Epithelial cell of esophagus (primary cell): Measurements from ENCODE around the gene POLR3F.

Source experiments
- DNase-seq: peaks from one replicate; pipeline ENCODE4 v3.0.0; 2010; ENCODE audit warnings: low read depth
- H3K4me3 ChIP-seq: 2 replicates; pipeline ENCODE4 v1.5.1; 2011; ENCODE audit warnings: mild to moderate bottlenecking, low read length, control low read depth
- CTCF ChIP-seq: IDR thresholded peaks from 2 replicates; pipeline ENCODE4 v1.5.1; 2011; ENCODE audit warnings: low read depth, mild to moderate bottlenecking, low read length, control low read depth, inconsistent platforms; ENCODE audit not compliant: insufficient read depth; ENCODE audit errors: missing control alignments

The POLR3F gene

DNA sequence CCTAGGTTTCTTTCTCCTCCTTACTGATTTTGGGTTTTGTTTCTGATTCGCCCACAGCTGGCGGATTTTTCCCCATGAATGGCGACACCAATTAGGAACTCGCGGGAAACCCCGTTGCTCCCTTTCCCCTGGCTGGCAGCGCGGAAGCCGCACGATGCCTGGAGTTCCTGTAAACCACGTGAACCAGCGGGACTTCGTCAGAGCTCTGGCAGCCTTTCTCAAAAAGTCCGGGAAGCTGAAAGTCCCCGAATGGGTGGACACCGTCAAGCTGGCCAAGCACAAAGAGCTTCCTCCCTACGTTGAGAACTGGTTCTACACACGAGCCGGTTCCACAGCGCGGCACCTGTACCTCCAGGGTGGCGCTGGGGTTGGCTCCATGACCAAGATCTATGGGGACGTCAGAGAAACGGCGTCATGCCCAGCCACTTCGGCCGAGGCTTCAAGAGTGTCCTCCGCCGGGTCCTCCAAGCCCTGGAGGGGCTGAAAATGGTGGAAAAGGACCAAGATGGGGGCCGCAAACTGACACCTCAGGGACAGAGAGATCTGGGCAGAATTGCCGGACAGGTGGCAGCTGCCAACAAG lies 37.4 kb downstream of the POLR3F start:
- H3K4me3 ChIP-seq, result no peak overlapping the region
- TF ChIP-seq CTCF, result no peak
- no peak for DNase-seq

- no peak for TF ChIP-seq CTCF
- H3K4me3 ChIP-seq, result peak overlapping the region; percentile 66
- peak; percentile 29 for DNase-seq
Observed at GRCh38 chr20:18506744-18507143, 39.6 kb downstream of the POLR3F start.

DNA sequence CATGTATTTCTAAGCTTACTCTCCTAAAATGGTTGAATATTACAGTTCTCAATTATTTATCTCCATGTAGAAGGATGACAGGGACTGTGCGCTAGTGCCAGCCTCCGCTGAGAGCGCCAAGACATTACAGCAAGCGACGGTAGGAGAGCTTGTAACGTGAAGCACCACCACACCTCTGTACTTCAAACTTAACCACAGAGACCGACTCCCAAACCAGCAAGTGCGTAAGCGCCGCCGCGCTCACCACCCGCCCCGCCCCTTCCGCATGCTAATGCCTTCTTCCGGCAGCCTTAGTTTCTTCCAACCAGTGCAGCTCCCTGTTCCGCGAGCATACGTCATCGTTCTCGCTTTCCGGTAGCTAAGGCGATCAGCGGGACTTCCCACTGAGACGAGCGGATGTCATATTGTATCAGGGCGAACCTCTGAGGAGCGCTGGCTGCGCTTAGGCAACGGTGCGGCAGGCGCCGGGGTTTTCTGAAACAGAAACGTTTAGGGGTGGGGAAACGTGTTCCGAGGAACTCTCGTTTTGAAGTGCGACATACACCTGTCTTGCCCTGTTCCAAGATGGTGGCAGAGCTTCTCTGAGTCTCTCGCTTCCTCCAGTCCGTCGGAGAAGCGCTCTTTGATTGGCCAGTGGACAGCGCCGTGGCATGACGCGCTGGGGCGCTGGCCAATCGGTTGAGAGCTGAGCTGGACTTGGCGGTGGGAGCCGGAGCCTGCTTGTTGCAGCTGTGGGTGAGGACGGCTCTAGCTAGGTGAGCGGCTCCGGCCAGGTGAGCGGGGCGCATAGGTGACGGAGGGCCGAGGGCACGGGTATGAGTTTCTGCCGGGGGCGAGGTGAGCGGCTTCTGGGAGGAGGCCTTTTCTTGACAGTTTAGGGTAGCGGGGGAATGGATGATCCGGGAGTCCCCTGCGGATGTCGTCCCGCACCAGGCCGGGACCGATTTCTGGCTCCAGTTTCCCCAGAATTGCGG lies 40.3 kb downstream of the POLR3F start, which contains the start of gene SEC23B:
Gene SEC23B (plus strand): TSS at position 723 of the 974 bp plus-strand sequence. CDS start 2,896 bp downstream, outside the sequence.
- peak; percentile 99 for DNase-seq
- peak within 1 kb of the TSS; percentile 66 for H3K4me3 ChIP-seq
- no peak for TF ChIP-seq CTCF

GRCh38 chr20:18511571-18511970 lies 44.4 kb downstream of the POLR3F start:
- DNase-seq, result no peak
- no peak for TF ChIP-seq CTCF

GRCh38 chr20:18513208-18513607 lies 46.0 kb downstream of the POLR3F start:
- H3K4me3 ChIP-seq, result no peak overlapping the region
- TF ChIP-seq CTCF, result no peak
- DNase-seq, result no peak

More at GRCh38 chr20:18511571-18511970, 44.4 kb downstream of the POLR3F start:
- no peak overlapping the region for H3K4me3 ChIP-seq

DNA sequence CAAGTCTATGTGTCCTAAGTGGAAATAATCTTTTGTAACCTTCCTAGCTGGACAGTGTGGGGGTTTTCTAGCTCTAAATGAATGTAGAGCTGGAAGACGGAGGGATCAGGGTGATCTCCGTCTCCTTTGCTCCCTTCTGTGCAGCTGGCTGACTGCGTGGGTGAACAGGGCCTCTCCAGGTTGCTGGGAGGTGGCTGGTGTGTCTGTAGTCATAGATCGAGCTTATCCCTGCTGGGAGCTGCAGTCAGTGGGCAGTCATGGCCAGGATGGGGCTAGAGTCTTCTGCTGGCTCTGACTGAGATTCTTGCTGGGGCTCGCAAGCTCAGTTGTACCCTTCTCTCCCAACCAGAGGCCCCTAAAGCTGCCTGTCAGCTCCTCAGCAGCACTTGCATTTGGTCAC lies 46.9 kb downstream of the POLR3F start:
- no peak for DNase-seq
- no peak overlapping the region for H3K4me3 ChIP-seq
- no peak for TF ChIP-seq CTCF
